ENCODE data around the gene GRB14.

DNA sequence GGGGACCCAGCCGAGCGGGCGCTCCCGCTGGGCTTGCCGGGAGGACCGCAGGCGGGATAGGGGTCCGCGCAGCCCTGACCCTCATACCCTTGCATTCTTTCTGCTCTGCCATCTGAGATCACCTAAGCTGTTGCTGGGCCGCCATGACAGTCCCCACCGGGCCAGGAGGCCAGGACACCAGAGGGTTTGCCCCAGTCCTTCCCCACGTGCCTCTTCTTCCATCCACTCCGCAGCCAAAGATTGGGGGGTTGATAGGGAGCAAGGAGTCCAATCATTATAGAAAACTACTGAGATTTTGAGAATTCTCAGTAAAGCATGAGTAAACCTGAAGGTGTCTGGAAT lies 453 bp upstream of the GRB14 start:
- TF ChIP-seq GATA3 (IDR thresholded peaks at IDR 0.05; ENCODE audit: low read depth, low read length) (peak; percentile 71), GATA2 (IDR thresholded peaks at IDR 0.05; ENCODE audit: low read depth, low read length) (peak; percentile 89)

All from SH-SY5Y (cell line).